ENCODE measurements around the gene PTPN7.
A peak's percentile ranks its signal among the peaks of the same experiment; 100 is the strongest.
"Not testable (repeated sequence)": the region's sequence is repeated elsewhere in the genome, so short reads cannot be mapped to it uniquely, and the experiment has no call there.

Gene PTPN7

GRCh38 chr1:202152399-202152798, 8.0 kb downstream of the PTPN7 start:
- no peak for DNase-seq (ENCODE audit: low spot score)

GRCh38 chr1:202151045-202151444, 9.4 kb downstream of the PTPN7 start:
- no peak for DNase-seq (ENCODE audit: low spot score)

- DNase-seq (ENCODE audit: low spot score): no peak
Observed at GRCh38 chr1:202150602-202151001, 9.8 kb downstream of the PTPN7 start.

DNA sequence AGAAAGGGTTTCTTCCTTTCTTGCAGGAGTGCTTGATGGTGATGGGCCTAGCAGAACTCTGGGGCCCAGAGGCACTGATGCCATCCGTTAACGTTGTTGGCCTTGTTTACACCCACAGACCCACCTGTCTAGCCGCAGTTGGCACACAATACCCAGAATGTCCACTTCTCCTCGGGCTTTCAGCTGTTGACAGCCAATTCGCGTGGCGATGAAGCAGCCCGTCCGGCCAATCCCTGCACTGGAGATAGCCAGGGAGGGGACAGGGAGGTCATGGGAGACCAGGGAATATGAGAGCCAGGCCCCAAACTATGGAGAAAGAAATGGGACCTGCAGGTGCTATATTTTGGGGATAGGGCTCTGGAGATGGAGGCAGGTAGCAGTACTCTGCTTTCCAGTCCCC, 10.2 kb downstream of the PTPN7 start:
- DNase-seq (ENCODE audit: low spot score): no peak

DNA sequence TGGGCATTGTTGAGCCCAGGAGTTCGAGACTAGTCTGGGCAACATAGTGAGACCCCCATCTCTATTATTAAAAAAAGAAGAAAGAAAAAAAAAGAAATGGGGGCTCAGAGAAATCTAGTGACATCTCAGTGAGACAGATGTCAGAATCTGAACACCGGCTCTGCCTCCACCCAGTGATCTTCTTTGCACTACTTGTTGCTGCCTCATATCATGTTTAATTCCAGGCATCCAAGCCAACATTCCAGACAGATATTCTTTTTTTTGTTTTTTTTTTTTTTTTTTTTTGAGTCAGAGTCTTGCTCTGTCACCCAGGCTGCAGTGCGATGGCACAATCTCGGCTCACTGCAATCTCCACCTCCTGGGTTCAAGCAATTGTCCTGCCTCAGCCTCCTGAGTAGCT, 10.8 kb downstream of the PTPN7 start:
- no peak for DNase-seq (ENCODE audit: low spot score)

DNA sequence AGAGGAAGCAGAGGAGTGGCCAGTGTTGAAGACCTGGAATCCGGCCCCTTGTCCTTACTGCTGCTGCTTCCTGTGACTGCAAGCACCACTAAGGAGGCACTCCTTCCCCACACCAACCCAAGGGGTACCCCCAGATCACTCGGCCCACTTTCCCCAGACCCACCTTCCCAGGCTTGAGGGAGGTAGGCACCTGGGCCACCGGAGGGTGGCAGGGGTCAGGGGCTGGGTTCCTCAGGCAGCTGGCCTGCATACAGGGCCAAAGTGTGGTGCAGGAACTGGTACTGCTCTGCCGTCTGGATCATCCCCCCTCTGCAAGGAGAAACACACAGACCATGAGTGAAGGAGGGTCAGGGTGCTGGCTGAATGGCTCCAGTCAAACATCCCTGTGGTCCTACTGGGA, 12.0 kb downstream of the PTPN7 start:
- no peak for DNase-seq (ENCODE audit: low spot score)

- no peak for DNase-seq (ENCODE audit: low spot score)
Observed at GRCh38 chr1:202146993-202147392, 13.4 kb downstream of the PTPN7 start.

DNA sequence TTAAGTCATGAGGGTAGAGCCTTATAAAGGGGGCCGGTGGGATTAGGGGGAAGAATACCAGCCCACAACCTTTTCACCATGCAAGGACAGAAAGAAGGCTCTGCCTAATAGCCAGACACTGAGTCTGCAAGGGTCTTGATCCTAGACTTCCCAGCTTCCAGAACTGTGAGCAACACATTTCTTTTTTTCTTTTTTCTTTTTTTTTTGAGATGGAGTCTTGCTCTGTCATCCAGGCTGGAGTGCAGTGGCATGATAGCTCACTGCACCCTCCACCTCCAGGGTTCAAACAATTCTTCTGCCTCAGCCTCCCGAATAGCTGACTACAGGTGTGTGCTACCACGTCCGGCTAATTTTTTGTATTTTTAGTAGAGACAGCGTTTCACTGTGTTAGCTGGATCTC, 14.1 kb downstream of the PTPN7 start:
- DNase-seq (ENCODE audit: low spot score): no peak

DNA sequence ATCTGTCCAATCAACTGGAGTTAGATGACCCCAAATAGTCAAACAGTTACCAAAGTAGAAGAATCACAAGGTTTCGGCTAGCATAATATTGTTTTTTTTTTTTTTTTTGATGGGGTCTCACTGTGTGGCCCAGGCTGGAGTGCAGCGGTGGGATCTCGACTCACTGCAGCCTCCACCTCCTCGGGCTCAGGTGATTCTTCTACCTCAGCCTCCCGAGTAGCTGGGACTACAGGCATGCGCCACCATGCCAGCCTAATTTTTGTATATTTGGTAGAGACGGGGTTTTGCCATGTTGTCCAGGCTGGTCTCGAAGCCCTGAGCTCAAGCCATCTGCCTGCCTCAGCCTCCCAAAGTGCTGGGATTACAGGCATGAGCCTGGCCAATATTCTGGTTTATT, 14.7 kb downstream of the PTPN7 start:
- DNase-seq (ENCODE audit: low spot score): not testable (repeated sequence)

DNA sequence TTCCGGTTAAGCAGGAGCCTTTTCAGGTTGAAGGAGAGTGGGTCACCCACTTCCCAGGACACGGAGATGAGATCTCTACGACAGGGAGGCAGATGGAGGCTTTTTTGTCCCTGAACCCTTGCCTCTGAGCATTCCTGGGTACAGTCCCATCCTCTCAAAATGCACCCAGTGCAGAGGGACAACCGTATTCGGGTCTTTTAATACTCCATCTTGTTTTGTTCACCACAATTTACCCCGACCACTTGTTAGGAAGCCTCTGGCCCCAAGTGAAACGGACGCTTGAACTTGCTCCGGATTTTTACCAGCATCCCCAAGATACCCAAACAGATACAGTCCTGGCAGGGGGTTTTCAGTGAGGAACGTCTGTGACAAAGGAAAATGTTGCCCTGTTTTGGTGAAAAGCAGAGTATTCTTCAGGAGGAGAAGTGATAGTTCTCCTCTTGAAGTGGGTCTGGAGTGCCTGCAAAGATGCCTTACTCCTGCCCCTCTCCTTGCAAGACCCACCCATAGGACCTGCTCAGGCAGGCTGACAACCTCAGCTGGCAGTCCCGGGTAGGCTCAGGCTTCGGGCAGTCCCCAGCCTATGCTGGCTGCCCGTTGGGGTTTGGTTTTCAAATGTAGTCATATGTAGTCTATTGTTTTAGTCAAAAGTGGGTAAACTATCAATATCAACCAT, 15.2 kb downstream of the PTPN7 start:
- DNase-seq (ENCODE audit: low spot score): no peak

DNA sequence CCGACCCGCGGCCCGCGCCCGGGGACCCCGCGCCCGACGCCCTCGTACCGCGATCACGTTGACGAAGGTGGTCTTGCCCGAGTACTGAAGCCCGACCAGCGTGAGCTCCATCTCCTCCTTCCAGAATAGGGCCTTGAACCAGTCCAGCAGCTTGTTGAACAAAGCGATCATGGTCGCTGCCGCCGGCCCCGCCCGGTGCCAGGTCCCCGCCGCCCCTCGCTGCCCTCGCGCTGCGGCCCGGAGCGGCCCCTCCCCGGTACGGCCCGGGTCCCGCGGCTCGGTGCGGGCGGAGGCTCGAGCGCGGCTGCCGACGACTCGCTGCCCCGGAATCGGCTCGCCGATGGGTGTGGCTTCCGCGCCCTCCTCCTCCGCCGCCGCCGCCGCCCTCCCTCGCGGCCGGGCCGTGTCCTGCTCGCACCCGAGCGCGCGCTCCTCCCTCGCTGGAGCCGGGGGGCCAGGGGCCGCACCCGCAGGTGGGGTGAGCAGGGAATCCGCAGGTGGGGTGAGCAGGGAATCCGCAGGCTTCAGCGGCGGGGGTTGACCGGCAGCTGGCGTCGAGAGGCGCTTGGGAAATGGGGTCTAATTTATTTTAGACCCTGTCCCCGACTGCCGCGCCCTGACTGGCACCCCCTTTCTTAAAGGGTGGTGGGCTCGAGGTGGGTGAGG, 15.9 kb downstream of the PTPN7 start, which contains the start of gene ARL8A:
Gene ARL8A, minus strand, starts transcription at position 336 of the 666 bp plus-strand sequence. Its CDS starts 165 bp downstream, at position 171.
- DNase-seq (ENCODE audit: low spot score): peak; percentile 87

DNA sequence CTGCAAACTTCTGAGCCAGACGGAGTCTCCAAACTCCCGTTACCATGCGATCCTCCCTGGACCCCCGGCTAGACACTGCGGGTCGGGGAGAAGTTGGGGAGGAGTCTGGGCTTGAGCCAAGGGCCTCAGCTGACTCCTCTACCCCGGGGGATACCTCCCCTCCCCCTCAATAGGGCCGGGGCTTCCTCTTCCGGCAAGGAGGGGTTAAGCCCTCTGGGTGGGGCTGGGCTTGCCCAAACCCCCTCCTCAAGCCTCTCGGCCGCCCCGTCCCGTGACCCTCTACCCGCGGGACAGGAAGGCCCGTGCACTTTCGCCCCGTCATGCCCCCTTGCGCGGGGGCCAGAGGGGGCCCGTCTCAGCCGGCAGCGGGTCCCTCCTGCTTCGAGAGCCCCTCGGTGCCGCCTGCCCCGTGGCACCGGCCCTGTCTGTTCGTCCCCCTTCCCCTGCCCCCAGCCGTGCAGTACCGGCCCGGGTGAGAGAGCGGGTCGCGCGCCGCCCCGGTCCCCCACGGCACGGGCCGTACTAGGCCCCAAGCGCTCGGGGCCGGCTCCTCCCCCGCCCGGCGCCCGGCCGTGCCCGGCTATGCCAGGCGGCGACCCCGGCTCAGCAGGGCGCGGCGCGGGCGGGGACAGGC, 16.5 kb downstream of the PTPN7 start:
- no peak for DNase-seq (ENCODE audit: low spot score)

- no peak for DNase-seq (ENCODE audit: low spot score)
Observed at GRCh38 chr1:202143011-202143767, 17.2 kb downstream of the PTPN7 start.

GRCh38 chr1:202141468-202141867, 18.9 kb downstream of the PTPN7 start:
- DNase-seq (ENCODE audit: low spot score): not testable (repeated sequence)

DNA sequence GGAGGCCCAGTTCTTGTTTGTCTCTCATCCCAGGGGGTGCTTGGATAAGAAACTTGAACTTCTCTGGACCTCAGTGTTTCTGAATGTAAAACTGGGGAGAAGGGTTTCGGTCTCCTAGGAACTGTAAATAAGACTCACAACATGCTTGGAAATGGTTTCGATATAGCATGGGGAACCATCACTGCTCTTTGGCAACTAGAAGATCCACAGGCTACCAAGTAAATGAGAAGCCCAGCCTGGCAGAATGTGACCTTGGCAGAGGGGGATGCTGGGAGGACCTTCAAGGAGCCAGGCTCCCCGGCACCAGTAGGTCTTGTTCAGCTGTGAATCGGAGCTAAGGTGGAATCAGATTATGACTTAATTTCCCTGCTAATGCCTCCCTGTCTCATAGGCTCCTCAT, 19.6 kb downstream of the PTPN7 start:
- no peak for DNase-seq (ENCODE audit: low spot score)

GRCh38 chr1:202135221-202135721, 25.1 kb downstream of the PTPN7 start:
- no peak for DNase-seq (ENCODE audit: low spot score)

- no peak for DNase-seq (ENCODE audit: low spot score)
Observed at GRCh38 chr1:202134645-202135172, 25.7 kb downstream of the PTPN7 start.

DNA sequence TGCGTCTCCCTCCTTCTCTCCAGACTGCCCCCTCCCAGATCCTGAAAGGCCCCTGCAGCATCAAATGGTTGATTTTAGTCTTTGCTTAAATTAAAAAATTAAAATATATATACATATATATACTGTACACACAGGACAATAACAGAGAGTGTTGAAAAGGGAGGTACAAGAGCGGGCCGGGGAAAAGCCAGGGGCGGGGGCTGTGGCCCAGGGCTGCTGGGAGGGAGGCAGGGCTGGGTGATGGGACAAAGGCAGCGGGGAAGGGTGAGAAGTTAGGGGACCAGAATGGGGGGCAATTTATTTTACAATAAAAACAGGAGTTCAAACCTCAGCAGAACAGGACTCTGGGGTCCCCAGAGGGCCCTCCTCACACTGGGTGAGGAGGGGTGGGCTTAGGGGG, 26.4 kb downstream of the PTPN7 start:
- DNase-seq (ENCODE audit: low spot score): no peak

GRCh38 chr1:202133496-202133895, 26.9 kb downstream of the PTPN7 start:
- no peak for DNase-seq (ENCODE audit: low spot score)

DNA sequence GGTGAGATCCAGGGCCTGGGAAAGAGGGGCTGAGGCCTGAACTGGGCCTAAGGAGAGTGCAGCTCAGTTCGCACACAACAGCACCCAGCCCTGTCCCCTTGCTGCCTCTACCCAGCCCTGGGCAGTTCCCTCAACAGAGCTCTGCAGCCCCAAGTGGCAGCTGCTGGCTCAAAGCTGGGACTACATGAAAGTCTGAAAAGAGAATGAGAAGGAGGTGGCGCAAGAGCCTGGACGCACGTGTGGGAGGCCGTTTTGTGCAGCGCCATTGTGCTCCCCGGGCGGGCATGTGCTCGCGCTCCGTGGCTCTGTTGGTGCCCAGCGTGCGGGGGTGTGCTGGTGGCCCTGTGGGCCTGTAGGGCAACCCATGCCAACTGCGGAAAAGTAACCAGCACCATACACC, 27.4 kb downstream of the PTPN7 start:
- DNase-seq (ENCODE audit: low spot score): no peak

GRCh38 chr1:202131956-202132821, 28.2 kb downstream of the PTPN7 start:
- DNase-seq (ENCODE audit: low spot score): no peak
